ENCODE measurements around the gene ABCA4.

Gene ABCA4

GRCh38 chr1:94105581-94105952, 15.4 kb downstream of the ABCA4 start:
- no peak for FAIRE-seq
- no peak for DNase-seq (ENCODE audit: low spot score)

- FAIRE-seq (no peak), DNase-seq (ENCODE audit: low spot score) (no peak)
These were observed 16.0 kb downstream of the ABCA4 start for GRCh38 chr1:94104776-94105580.

- DNase-seq (ENCODE audit: low spot score) (no peak), FAIRE-seq (no peak)
These were observed 16.7 kb downstream of the ABCA4 start for GRCh38 chr1:94104127-94104684.

GRCh38 chr1:94103608-94104007, 17.3 kb downstream of the ABCA4 start:
- no peak for FAIRE-seq
- DNase-seq (ENCODE audit: low spot score): no peak

GRCh38 chr1:94101613-94102525, 19.1 kb downstream of the ABCA4 start:
- DNase-seq (ENCODE audit: low spot score) (no peak), FAIRE-seq (no peak)

- no peak for FAIRE-seq
- DNase-seq (ENCODE audit: low spot score): no peak
These were observed 19.9 kb downstream of the ABCA4 start for GRCh38 chr1:94100785-94101612.

GRCh38 chr1:94100129-94100784, 20.7 kb downstream of the ABCA4 start:
- DNase-seq (ENCODE audit: low spot score) (no peak), FAIRE-seq (no peak)

- no peak for FAIRE-seq
These were observed 21.6 kb downstream of the ABCA4 start for GRCh38 chr1:94099303-94099702.

GRCh38 chr1:94098585-94099111, 22.3 kb downstream of the ABCA4 start:
- no peak for FAIRE-seq

More at GRCh38 chr1:94099303-94099702, 21.6 kb downstream of the ABCA4 start:
- no peak for DNase-seq (ENCODE audit: low spot score)

GRCh38 chr1:94096797-94097549, 24.0 kb downstream of the ABCA4 start:
- no peak for FAIRE-seq
- DNase-seq (ENCODE audit: low spot score): no peak

More at GRCh38 chr1:94098585-94099111, 22.3 kb downstream of the ABCA4 start:
- DNase-seq (ENCODE audit: low spot score): no peak

- no peak for FAIRE-seq
These were observed 25.0 kb downstream of the ABCA4 start for GRCh38 chr1:94095744-94096469.

GRCh38 chr1:94095112-94095637, 25.8 kb downstream of the ABCA4 start:
- no peak for DNase-seq (ENCODE audit: low spot score)
- no peak for FAIRE-seq

More at GRCh38 chr1:94095744-94096469, 25.0 kb downstream of the ABCA4 start:
- no peak for DNase-seq (ENCODE audit: low spot score)

GRCh38 chr1:94094469-94095111, 26.4 kb downstream of the ABCA4 start:
- FAIRE-seq: no peak

GRCh38 chr1:94093996-94094395, 27.0 kb downstream of the ABCA4 start:
- no peak for DNase-seq (ENCODE audit: low spot score)
- no peak for FAIRE-seq

More at GRCh38 chr1:94094469-94095111, 26.4 kb downstream of the ABCA4 start:
- DNase-seq (ENCODE audit: low spot score): no peak

GRCh38 chr1:94093396-94093795, 27.6 kb downstream of the ABCA4 start:
- no peak for FAIRE-seq
- DNase-seq (ENCODE audit: low spot score): no peak

- FAIRE-seq (no peak), DNase-seq (ENCODE audit: low spot score) (peak; percentile 38)
These were observed 28.7 kb downstream of the ABCA4 start for GRCh38 chr1:94092210-94092613.

GRCh38 chr1:94090761-94091160, 30.2 kb downstream of the ABCA4 start:
- no peak for FAIRE-seq

GRCh38 chr1:94087193-94087592, 33.8 kb downstream of the ABCA4 start:
- DNase-seq (ENCODE audit: low spot score) (no peak), FAIRE-seq (no peak)

More at GRCh38 chr1:94090761-94091160, 30.2 kb downstream of the ABCA4 start:
- DNase-seq (ENCODE audit: low spot score): no peak

Measured in RCC 7860 (cell line).